ENCODE data around the gene GPX1. TPM values are rescaled to one million over a fixed set of nuclear protein-coding genes. Genes with fewer than 3 reads are reported as not detected.

The GPX1 gene
- total RNA-seq, 1 donor from 2014 or later, result 130 TPM

- Mint-ChIP-seq H3K9me3 (ENCODE audit: low read depth) (no peaks in the 10 kb centered on the region), H3K4me3 (ENCODE audit: low read depth) (no peak overlapping the region), H3K4me1 (ENCODE audit: low read depth) (peaks cover 3% of the 10 kb centered on the region), H3K27ac (no peak overlapping the region), H3K27me3 (no peaks in the 10 kb centered on the region), H3K36me3 (ENCODE audit: insufficient read depth) (no peaks in the 10 kb centered on the region)
- no peak for DNase-seq (ENCODE audit: low spot score, unreplicated experiment)
- no peak for TF ChIP-seq CTCF (IDR thresholded peaks at IDR 0.05; ENCODE audit: unreplicated experiment)
These were observed 11.3 kb downstream of the GPX1 start for GRCh38 chr3:49346797-49347251.

GRCh38 chr3:49343163-49343562 lies 15.0 kb downstream of the GPX1 start:
- H3K4me3 Mint-ChIP-seq (ENCODE audit: low read depth), result no peak overlapping the region
- H3K36me3 Mint-ChIP-seq (ENCODE audit: insufficient read depth), result no peaks in the 10 kb centered on the region
- no peaks in the 10 kb centered on the region for H3K27me3 Mint-ChIP-seq
- no peak for DNase-seq (ENCODE audit: low spot score, unreplicated experiment)
- TF ChIP-seq CTCF (IDR thresholded peaks at IDR 0.05; ENCODE audit: unreplicated experiment), result no peak
- peaks cover 17% of the 10 kb centered on the region for H3K4me1 Mint-ChIP-seq (ENCODE audit: low read depth)
- no peak overlapping the region for H3K27ac Mint-ChIP-seq
- no peaks in the 10 kb centered on the region for H3K9me3 Mint-ChIP-seq (ENCODE audit: low read depth)

GRCh38 chr3:49341996-49342395 lies 16.2 kb downstream of the GPX1 start:
- no peak for DNase-seq (ENCODE audit: low spot score, unreplicated experiment)
- Mint-ChIP-seq H3K4me1 (ENCODE audit: low read depth) (peaks cover 17% of the 10 kb centered on the region), H3K27me3 (no peaks in the 10 kb centered on the region), H3K9me3 (ENCODE audit: low read depth) (no peaks in the 10 kb centered on the region), H3K4me3 (ENCODE audit: low read depth) (no peak overlapping the region), H3K27ac (peak overlapping the region; percentile 5), H3K36me3 (ENCODE audit: insufficient read depth) (no peaks in the 10 kb centered on the region)
- TF ChIP-seq CTCF (IDR thresholded peaks at IDR 0.05; ENCODE audit: unreplicated experiment), result no peak

GRCh38 chr3:49339941-49340800 lies 18.0 kb downstream of the GPX1 start, which contains the start of gene USP4:
Gene USP4, minus strand, starts transcription at chr3:49340053. Its CDS starts 29 bp downstream, at chr3:49340024.
- no peaks in the 10 kb centered on the region for H3K36me3 Mint-ChIP-seq (ENCODE audit: insufficient read depth)
- no peaks in the 10 kb centered on the region for H3K9me3 Mint-ChIP-seq (ENCODE audit: low read depth)
- H3K27ac Mint-ChIP-seq, result peak within 1 kb of the TSS; percentile 93
- peak within 1 kb of the TSS; percentile 96 for H3K4me3 Mint-ChIP-seq (ENCODE audit: low read depth)
- DNase-seq (ENCODE audit: low spot score, unreplicated experiment), result peak; percentile 77
- no peaks in the 10 kb centered on the region for H3K27me3 Mint-ChIP-seq
- TF ChIP-seq CTCF (IDR thresholded peaks at IDR 0.05; ENCODE audit: unreplicated experiment), result peak; percentile 46
- peaks cover 17% of the 10 kb centered on the region for H3K4me1 Mint-ChIP-seq (ENCODE audit: low read depth)

GRCh38 chr3:49339581-49339940 lies 18.6 kb downstream of the GPX1 start:
- peaks cover 3% of the 10 kb centered on the region for H3K36me3 Mint-ChIP-seq (ENCODE audit: insufficient read depth)
- no peaks in the 10 kb centered on the region for H3K9me3 Mint-ChIP-seq (ENCODE audit: low read depth)
- H3K27me3 Mint-ChIP-seq, result no peaks in the 10 kb centered on the region
- peak overlapping the region; percentile 96 for H3K4me3 Mint-ChIP-seq (ENCODE audit: low read depth)
- no peak for TF ChIP-seq CTCF (IDR thresholded peaks at IDR 0.05; ENCODE audit: unreplicated experiment)
- peaks cover 17% of the 10 kb centered on the region for H3K4me1 Mint-ChIP-seq (ENCODE audit: low read depth)
- DNase-seq (ENCODE audit: low spot score, unreplicated experiment), result peak; percentile 34
- H3K27ac Mint-ChIP-seq, result peak overlapping the region; percentile 93

Measured in progenitor cell of endocrine pancreas (in vitro differentiated cells).